Forelimb muscle (tissue), 1 donor: ENCODE data around the gene DAW1. TPM values are rescaled to one million over a fixed set of nuclear protein-coding genes. Genes with fewer than 3 reads are reported as not detected.
"Not testable (repeated sequence)": the region's sequence is repeated elsewhere in the genome, so short reads cannot be mapped to it uniquely, and the experiment has no call there.

Experiments used
- DNase-seq: peaks from one replicate; pipeline ENCODE4 v3.0.0-alpha.2; 2013; ENCODE audit warnings: low read depth
- polyA plus RNA-seq: library from polyadenylated mRNA; unstranded; fragments of 120-200 nt; gene quantifications from one replicate; pipeline ENCODE4 v1.2.1, GENCODE V29; 2013; ENCODE audit not compliant: insufficient read length

Gene DAW1
- polyA plus RNA-seq, 1 donor, result 0.08 TPM

DNA sequence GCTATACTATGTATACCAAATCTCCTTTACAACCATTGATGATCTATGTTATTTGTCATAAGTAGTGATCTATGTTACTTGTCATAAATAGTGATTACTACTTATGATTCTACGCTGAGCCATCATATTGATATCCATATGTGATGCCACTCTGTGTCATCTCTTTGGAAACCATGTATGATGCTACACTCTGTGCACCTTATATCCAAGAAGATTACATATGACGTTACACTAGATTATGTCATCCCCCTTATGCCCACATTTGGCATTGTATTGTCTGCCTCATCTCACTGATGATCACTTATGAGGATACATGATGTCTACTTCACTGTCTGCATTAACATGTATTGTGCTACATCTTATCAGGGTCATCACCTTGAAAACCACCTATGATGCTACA, 42.9 kb downstream of the DAW1 start:
- no peak for DNase-seq

DNA sequence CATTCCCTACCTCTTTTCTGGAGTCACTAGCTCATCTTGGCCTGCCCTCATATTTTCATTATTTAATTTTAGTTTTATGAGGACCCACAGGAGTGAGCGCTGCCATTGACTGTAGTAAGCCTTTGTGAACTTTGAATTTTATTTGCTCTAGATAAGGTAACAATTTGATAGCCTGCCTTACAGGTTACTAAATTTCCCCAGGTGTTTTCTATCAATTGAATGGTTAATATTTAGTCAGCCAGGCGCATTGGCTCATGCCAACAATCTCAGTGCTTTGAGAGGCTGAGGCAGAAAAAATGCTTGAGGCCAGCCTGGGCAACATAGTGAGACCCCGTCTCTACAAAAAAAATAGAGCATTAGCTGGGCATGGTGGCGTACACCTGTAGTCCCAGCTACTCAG, 50.2 kb downstream of the DAW1 start:
- no peak for DNase-seq

DNA sequence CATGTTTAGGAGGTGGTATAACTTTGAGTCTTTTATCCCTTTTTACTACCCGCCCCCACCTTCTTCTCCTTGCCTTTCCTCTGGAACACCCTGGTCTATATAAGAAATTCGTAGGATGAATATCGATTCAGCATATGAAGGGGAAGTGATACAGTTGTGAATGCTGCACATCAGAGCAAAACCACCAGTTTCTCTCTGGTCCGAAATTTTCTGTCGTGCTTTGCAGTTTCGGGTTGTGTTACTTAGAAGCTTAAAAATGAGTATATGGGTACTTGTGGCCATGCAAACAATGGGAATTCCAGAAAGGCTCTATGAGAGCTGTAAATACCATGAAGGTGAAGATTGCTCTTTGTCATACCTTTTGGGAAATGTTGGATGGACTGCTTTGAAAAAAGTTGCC, 60.6 kb downstream of the DAW1 start:
- no peak for DNase-seq

DNA sequence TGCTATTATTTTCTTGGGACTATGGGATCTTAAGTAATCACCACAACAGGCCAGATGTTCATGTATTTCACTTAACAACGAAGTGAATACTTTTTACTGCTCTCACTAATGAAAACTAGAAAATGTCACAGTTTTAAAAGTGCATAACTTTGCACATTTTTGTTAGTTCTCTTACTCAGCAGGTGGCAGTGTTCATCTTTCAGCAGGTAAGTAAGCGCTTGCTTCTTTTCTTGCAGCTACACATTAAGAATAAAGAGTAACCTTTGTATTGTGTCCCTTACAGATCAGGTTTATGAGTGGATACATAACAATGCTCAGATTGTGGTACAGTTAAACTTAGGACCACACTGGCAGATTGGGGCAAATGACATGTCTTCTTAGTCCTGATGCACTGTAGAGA, 61.0 kb downstream of the DAW1 start:
- no peak for DNase-seq

DNA sequence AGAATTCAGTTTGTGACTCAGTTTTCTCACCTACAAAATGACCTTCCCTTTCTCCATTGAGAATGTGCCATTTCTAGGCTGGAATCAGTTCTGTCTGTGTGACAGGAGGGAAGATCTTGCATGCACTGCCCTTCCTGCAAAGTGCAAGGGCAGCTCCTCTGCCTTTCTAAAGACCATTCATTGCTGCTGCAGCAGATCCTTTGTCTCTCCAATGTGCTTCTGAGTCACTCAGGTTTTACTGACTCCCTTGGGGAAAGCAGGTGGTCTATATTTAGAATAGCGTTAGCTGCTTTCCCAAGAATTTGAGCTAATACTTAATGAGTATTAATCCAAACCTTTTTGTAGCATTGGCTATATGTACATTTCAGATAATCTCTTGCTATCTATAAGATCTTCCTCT, 62.5 kb downstream of the DAW1 start:
- no peak for DNase-seq

DNA sequence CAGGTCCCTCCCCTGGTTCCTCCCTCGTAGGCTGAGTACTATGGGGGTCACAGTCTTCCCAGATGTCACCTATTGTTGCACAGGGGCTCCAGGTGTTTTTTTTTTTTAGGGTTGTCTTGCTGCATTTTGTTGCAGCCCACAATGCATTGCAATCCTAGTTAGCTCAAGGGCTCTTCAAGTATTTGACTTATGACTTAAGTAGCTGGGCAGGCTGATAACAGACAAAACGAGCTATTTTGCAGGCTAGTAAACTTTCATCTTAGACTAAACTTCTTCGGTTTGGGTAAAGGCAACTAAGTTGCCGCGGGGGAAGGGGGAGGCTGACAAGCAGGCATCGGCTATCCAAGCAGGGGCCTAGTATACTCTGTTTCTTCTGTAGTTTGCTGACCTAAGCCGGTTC, 64.8 kb downstream of the DAW1 start:
- DNase-seq, result not testable (repeated sequence)

DNA sequence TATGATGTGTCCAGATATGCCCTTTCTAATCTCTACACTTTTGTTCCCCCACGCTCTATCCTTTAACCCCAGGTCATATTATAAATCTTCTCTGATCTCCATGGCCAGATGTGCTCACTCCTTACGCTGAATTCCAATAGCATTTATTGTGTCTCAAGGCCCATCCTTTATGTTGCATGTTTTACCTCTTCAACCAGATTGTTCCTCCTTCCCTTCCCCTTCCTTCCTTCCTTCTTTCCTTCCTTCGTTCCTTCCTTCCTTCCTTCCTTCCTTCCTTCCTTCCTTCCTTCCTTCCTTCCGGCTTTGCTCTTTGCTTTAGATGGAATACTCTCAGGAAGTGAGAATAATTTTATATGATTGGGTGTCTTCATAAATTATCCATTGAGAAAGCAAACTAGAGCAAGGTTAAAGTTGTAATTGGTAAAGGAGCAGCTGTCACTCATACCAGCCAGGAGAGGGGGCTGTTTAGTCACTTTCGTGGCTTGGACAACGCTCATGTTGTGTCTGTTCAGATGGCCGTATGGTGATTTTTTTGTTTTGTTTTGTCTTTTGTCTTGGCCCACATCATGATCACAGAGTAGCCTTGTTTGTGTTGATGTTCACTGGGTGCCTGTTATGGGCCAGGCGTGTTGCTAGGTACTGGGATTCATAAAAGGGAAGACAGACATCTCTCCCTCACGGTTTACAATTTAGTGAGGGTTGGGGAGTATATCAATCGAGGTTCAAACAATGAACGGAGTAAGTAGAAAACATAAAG, 68.0 kb downstream of the DAW1 start:
- no peak for DNase-seq

DNA sequence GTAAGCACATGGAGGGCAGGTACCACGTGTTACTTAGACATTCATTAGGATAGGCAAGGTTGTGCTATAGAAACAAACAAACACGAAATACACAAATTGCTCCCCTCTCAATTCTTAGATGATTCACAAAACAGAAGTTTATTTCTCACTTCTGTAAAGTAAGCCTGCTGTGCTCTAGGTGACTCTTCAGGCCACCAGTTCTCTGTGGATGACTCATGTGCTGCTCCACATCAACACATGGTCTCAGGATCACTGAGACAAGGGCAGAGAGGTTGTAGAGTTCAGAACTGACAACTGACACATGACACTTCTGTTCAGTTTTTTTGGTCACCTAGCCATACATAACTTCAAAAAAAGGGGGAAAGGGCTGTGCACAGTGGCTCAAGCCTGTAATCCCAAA, 70.6 kb downstream of the DAW1 start:
- no peak for DNase-seq

DNA sequence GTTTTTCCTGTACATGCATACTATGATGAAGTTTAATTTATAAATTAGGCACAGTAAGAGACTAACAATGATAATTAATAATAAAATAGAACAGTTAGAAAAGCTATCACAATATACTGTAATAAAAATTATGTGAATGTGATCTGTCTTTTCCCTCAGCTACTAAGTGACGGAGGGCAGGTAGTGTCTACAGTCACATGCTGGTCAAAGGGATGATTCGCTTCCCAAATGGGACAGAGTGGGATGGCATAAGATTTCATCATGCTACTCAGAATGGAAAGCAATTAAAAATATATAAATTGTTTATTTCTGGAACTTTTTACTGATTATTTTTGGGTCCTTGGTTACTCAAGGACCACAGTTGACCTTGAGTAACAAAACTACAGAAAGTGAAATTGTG, 71.5 kb downstream of the DAW1 start:
- no peak for DNase-seq

DNA sequence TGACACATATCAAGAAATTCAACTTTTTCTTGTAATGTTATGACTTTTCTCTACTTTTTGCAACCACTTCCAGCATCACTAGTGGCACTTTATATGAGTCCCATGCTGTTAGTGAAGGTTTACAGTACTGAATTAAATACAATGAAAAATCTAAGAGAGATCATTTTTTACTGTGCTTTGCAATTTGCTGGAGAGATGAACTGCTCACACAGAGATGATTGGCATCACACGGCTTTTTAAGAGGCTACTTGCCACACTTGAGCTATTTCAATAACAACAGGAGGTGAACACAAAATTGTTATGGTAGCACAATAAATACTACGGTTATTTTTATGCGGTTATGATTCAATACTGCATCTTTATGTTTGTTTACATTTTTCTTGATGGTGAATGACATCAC, 88.9 kb downstream of the DAW1 start:
- no peak for DNase-seq

DNA sequence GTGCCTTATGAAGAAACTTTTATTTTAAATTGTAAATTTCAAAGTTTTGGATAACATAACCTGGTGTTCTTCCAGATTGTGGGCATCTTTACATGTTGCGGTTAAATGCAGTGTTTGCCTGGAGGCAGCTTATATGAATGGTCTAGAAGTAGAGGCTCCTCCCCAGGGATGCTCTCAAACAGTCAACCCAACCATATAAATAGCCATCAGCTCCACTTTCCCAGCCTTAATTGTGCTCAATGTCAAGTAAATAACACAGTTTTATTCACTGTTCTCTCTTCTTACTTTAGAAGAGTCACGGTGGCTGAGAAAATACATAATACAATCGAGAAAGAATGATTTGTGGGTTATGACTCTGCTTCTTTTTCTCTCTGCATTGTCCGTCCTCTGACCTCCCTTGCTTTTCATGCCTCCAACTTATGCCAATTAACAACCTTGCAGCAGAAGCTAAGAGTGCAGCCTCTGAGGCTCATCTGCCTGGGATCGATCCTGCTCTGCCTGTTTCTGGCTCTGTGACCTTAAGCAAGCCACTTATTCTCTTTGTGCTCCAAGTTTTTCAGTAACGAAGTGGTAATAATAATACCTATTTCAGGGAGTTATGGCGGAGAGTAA, 100.3 kb downstream of the DAW1 start:
- no peak for DNase-seq

DNA sequence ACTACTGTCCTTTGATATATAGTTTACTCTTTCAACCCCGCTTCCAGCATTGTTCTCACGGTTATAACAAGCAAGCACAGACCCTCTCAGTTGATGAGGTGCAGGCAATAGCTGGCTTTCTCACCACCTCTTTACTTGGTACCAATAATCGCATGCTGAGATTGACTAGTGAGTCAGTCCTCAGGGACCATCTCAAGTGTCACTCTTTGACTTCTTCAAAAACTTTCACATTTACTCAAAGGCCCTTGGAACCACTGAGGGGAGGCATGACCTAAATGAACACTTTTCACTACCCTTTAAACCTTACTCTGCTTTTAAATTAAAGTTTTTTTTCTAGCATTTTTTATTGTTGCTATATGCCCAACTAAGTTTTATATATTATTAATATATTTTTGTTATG, 101.8 kb downstream of the DAW1 start:
- DNase-seq, result no peak

Other genes starting within 250 kb of the DAW1 start
- not detected for gene SCYGR5, start 204.8 kb upstream of the DAW1 start, polyA plus RNA-seq
- gene SLC19A3, start 153.6 kb upstream of the DAW1 start, polyA plus RNA-seq, result 0.56 TPM
- not detected for gene SCYGR6, start 146.9 kb upstream of the DAW1 start, polyA plus RNA-seq
- gene SCYGR7, start 143.3 kb upstream of the DAW1 start, polyA plus RNA-seq, result not detected
- gene SCYGR8, start 125.7 kb upstream of the DAW1 start, polyA plus RNA-seq, result not detected
- 0.49 TPM for gene CCL20, start 57.8 kb upstream of the DAW1 start, polyA plus RNA-seq